K562 (cell line): ENCODE measurements around the gene NEDD9. TPM values are rescaled to one million over a fixed set of nuclear protein-coding genes. Genes with fewer than 3 reads are reported as not detected.

ENCODE experiments used
- ATAC-seq: fragments of 200-7000 bp; cut with Tn5 transposase; 3 replicates; pipeline ENCODE4 v1.9.1; 2020; ENCODE audit warnings: moderate library complexity
- BruUV-seq: library from RNA; stranded (reverse); fragments of 400-500 nt; replicated peaks from 2 replicates; lab custom pipeline; 2021; lab: Mats Ljungman, UMichigan
- CTCF ChIA-PET: fragments of 300-600 bp; formaldehyde crosslinking; extraction: SDS; loops from one replicate; lab custom pipeline; 2021; ENCODE audit warnings: low intra/inter-chr PET ratio; lab: Yijun Ruan, JAX
- POLR2A ChIA-PET: fragments of 300-600, 350-650 bp; sonication (Branson Sonifier 250); formaldehyde crosslinking; extraction: SDS; loops from one replicate; lab custom pipeline; 2021; ENCODE audit warnings: antibody characterized with exemption, inconsistent platforms; lab: Yijun Ruan, JAX
- DNase-seq, 4 experiments: peaks; one replicate each; pipeline versions ENCODE4 v3.0.0 to v3.0.0-alpha.2; 2011 to 2018; ENCODE audit warnings: low spot score in 3 of 4, mixed read lengths in 3 of 4; ENCODE audit errors: extremely low read depth in 1 of 4
- FAIRE-seq: peaks from 2 replicates; lab custom pipeline; 2011; peaks lifted over from hg19 to GRCh38; lab: Jason Lieb, UNC
- H2AFZ ChIP-seq: 2 replicates; pipeline ENCODE4 v1.6.0; 2011; ENCODE audit warnings: low read depth, low read length, control low read depth, inconsistent platforms
- H3K27ac ChIP-seq: fragments of 200-600 bp; 3 replicates; pipeline ENCODE4 v1.8.0; 2011; ENCODE audit warnings: low read depth, mild to moderate bottlenecking, control low read depth, inconsistent platforms, low read length, moderate library complexity, mixed read lengths; ENCODE audit errors: extremely low read depth
- H3K27me3 ChIP-seq, 2 experiments: fragments of 300-600 bp in 1 of 2; 2 replicates in 1 of 2; 3 replicates in 1 of 2; pipeline versions ENCODE4 v1.6.0 to v1.8.0; 2011; ENCODE audit warnings: inconsistent platforms in 2 of 2, low read length in 2 of 2, mild to moderate bottlenecking in 1 of 2, mixed read lengths in 1 of 2, moderate library complexity in 1 of 2; ENCODE audit not compliant: control insufficient read depth in 2 of 2, insufficient read depth in 2 of 2
- H3K36me3 ChIP-seq: fragments of 300-600 bp; 3 replicates; pipeline ENCODE4 v1.8.0; 2011; ENCODE audit warnings: mild to moderate bottlenecking, low read length, inconsistent platforms; ENCODE audit not compliant: control insufficient read depth, insufficient read depth
- H3K4me1 ChIP-seq, 2 experiments: fragments of 200-600 bp in 1 of 2; replicated peaks in 1 of 2; 2 replicates in 1 of 2; 3 replicates in 1 of 2; pipeline versions ENCODE4 v1.5.1 to v1.8.0; 2011; ENCODE audit warnings: inconsistent platforms in 2 of 2, low read length in 2 of 2, mild to moderate bottlenecking in 1 of 2, mixed read lengths in 1 of 2, moderate library complexity in 1 of 2; ENCODE audit not compliant: control insufficient read depth in 2 of 2, insufficient read depth in 2 of 2
- H3K4me2 ChIP-seq: 2 replicates; pipeline ENCODE4 v1.6.1; 2011; ENCODE audit warnings: low read length, control low read depth, inconsistent platforms, mixed read lengths; ENCODE audit not compliant: insufficient read depth
- H3K4me3 ChIP-seq: fragments of 200-600 bp; sonication (generic), shearing (Covaris generic); 2 replicates; pipeline ENCODE4 v1.5.1; 2016; ENCODE audit warnings: control low read depth, inconsistent platforms
- H3K79me2 ChIP-seq: fragments of 200-600 bp; 3 replicates; pipeline ENCODE4 v1.8.0; 2011; ENCODE audit warnings: low read length, inconsistent platforms; ENCODE audit not compliant: control insufficient read depth, insufficient read depth
- H3K9ac ChIP-seq, 2 experiments: 2 replicates each; pipeline versions ENCODE4 v1.6.0 to v1.6.1; 2011; ENCODE audit warnings: low read depth in 2 of 2, low read length in 2 of 2, control low read depth in 1 of 2, inconsistent platforms in 1 of 2, mild to moderate bottlenecking in 1 of 2, mixed read lengths in 1 of 2; ENCODE audit not compliant: insufficient read depth in 1 of 2
- H3K9me1 ChIP-seq: one replicate; pipeline ENCODE4 v1.6.0; 2011; ENCODE audit warnings: inconsistent platforms, mild to moderate bottlenecking, low read length, moderate library complexity; ENCODE audit not compliant: control insufficient read depth, insufficient read depth
- H3K9me3 ChIP-seq: replicated peaks from 2 replicates; pipeline ENCODE4 v1.5.1; 2011; ENCODE audit warnings: low read depth, low read length, inconsistent platforms; ENCODE audit not compliant: control insufficient read depth, insufficient read depth
- H4K20me1 ChIP-seq: replicated peaks from 2 replicates; pipeline ENCODE4 v1.6.1; 2011; ENCODE audit warnings: low read length, inconsistent platforms, mixed read lengths; ENCODE audit not compliant: control insufficient read depth, insufficient read depth
- ETV6 ChIP-seq, 3 experiments: fragments of 150-350 bp in 1 of 3; sonication (generic) in 1 of 3; formaldehyde crosslinking in 1 of 3; IDR thresholded peaks; 2 replicates each; pipeline versions ENCODE4 v1.6.1 to v1.8.0; 2014 to 2022; ENCODE audit warnings: borderline replicate concordance in 2 of 3, low read depth in 2 of 3, antibody characterized with exemption in 1 of 3, low read length in 1 of 3, mild to moderate bottlenecking in 1 of 3, missing genetic modification reagents in 1 of 3
- HDAC2 ChIP-seq: fragments of 450-650 bp; IDR thresholded peaks from 2 replicates; pipeline ENCODE4 v1.6.1; 2016; ENCODE audit warnings: mild to moderate bottlenecking
- KHSRP ChIP-seq: fragments of 450-650 bp; IDR thresholded peaks from 2 replicates; pipeline ENCODE4 v1.6.1; 2017
- MCM2 ChIP-seq: fragments of 450-650 bp; IDR thresholded peaks from 2 replicates; pipeline ENCODE4 v1.6.1; 2017; ENCODE audit warnings: low read depth, mild to moderate bottlenecking
- NR4A1 ChIP-seq, 2 experiments: fragments of 250-450 bp in 1 of 2; fragments of 450-650 bp in 1 of 2; sonication (Bioruptor Pico) in 1 of 2; IDR thresholded peaks; 2 replicates each; pipeline versions ENCODE4 v1.4.0 to v1.6.1; 2016 to 2020; ENCODE audit warnings: mild to moderate bottlenecking in 2 of 2, missing compliant biosample characterization in 1 of 2, missing genetic modification characterization in 1 of 2, moderate library complexity in 1 of 2
- SLC30A9 ChIP-seq: fragments of 250-450 bp; sonication (Bioruptor Pico); IDR thresholded peaks from 2 replicates; pipeline ENCODE4 v1.8.0; 2022; ENCODE audit warnings: mild to moderate bottlenecking, moderate library complexity
- SNIP1 ChIP-seq: fragments of 450-650 bp; IDR thresholded peaks from 2 replicates; pipeline ENCODE4 v1.7.1; 2017; ENCODE audit warnings: low read depth, mild to moderate bottlenecking
- ZHX1 ChIP-seq: fragments of 150-350 bp; conservative IDR thresholded peaks from 2 replicates; pipeline ENCODE4 v1.6.1; 2014; ENCODE audit warnings: low read length
- ZNF431 ChIP-seq: sonication (generic); formaldehyde crosslinking; IDR thresholded peaks from 2 replicates; pipeline ENCODE4 v1.8.0; 2022; ENCODE audit warnings: mild to moderate bottlenecking, missing genetic modification reagents
- WGBS: fragments of 100-300 bp; shearing (Covaris generic); methylation state at CpG from one replicate; pipeline ENCODE4 v1.1.6; 2016; ENCODE audit warnings: low coverage, mixed read lengths; ENCODE audit not compliant: insufficient coverage; ENCODE audit errors: missing lambda C conversion rate; 5-methylcytosine and 5-hydroxymethylcytosine counted together
- in situ Hi-C: fragments of 300-500 bp; cut with MboI; formaldehyde crosslinking; loops from 4 replicates; pipeline ENCODE4 v1.15.0; 2018; ENCODE audit warnings: inconsistent platforms, mixed read lengths
- intact Hi-C: fragments of 100-400 bp; cut with micrococcal nuclease; formaldehyde crosslinking; loops from 2 replicates; pipeline ENCODE4 v1.14.2; 2022
- polyA plus RNA-seq, 8 experiments: library from polyadenylated mRNA; depleted of rRNA in 4 of 8; stranded (reverse) in 5 of 8; unstranded in 3 of 8; fragments of >200 nt; fragmentation: Nextera tagmentation in 2 of 8; fragmentation: Illumina TruSeq in 1 of 8; extraction: Ambion mirVana in 2 of 8; extraction: Trizol in 1 of 8; gene quantifications; 2 replicates each; pipeline versions ENCODE4 v1.2.1 to v1.2.3, GENCODE V29; 2011 to 2014; ENCODE audit warnings: inconsistent platforms in 1 of 8, missing spikeins in 1 of 8
- total RNA-seq, 7 experiments: library from RNA; depleted of rRNA in 6 of 7; stranded (reverse); fragments of >200 nt in 6 of 7; fragmentation: Illumina TruSeq in 2 of 7; extraction: Trizol in 2 of 7; gene quantifications; 2 replicates each; pipeline versions ENCODE4 v1.2.1 to v1.2.3, GENCODE V29; 2011 to 2021; ENCODE audit warnings: low replicate concordance in 1 of 7
- TF ChIP-seq, protein P1 (sequence below): fragments of 150-350 bp; IDR thresholded peaks from 2 replicates; pipeline ENCODE4 v1.6.1; 2014; ENCODE audit warnings: low read depth, mild to moderate bottlenecking, low read length, borderline replicate concordance
- TF ChIP-seq, protein P2 (sequence below), 2 experiments: fragments of 450-650 bp in 1 of 2; sonication (generic) in 1 of 2; formaldehyde crosslinking; conservative IDR thresholded peaks; 2 replicates each; pipeline versions ENCODE4 v1.4.0 to v1.8.1; 2020 to 2022; ENCODE audit warnings: mild to moderate bottlenecking in 1 of 2, missing genetic modification reagents in 1 of 2
- TF ChIP-seq, protein P3 (sequence below): sonication (generic); formaldehyde crosslinking; IDR thresholded peaks from 2 replicates; pipeline ENCODE4 v1.9.0; 2022; ENCODE audit warnings: mild to moderate bottlenecking, missing genetic modification reagents

Gene NEDD9
- total and polyA plus RNA-seq, 9 of the 15 experiments (the other 6 are each of a cell fraction or from before 2014, with no cell fraction given): 0.04 to 0.18 (median 0.15) TPM; not detected in 6

DNA sequence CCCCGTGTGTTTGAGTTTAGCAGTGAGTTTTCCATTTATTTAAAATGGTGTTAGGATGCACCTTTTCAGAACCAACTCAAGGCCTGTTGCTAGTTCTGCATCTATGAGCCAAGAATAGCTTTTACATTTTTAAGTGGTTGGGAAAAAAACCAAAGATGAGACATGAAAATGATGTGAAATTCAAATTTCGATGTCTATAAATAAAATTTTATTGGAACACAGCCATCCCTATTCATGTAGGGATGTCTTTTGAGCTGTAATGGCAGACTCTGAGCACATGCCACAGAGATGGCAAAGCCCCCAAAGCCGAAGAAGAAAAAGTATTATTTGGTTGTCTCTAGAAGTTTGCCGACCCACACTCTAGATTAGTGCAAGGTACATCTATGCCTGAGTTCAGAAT, 5.0 kb upstream of the NEDD9 start (continued):
- TF ChIP-seq ETV6 (IDR thresholded peaks at IDR 0.05; ENCODE audit: borderline replicate concordance in 1 of 2, low read depth in 2 of 2, low read length in 1 of 2) (no peak), ETV6 (CRISPR knock-in tag; IDR thresholded peaks at IDR 0.05; ENCODE audit: borderline replicate concordance) (no peak), ZNF431 (CRISPR knock-in tag) (no peak), SNIP1 (no peak), MCM2 (no peak), NR4A1 (CRISPR knock-in tag; IDR thresholded peaks at IDR 0.05) (no peak), NR4A1 (tag; IDR thresholded peaks at IDR 0.05) (no peak)
- TF ChIP-seq, protein P1, sequence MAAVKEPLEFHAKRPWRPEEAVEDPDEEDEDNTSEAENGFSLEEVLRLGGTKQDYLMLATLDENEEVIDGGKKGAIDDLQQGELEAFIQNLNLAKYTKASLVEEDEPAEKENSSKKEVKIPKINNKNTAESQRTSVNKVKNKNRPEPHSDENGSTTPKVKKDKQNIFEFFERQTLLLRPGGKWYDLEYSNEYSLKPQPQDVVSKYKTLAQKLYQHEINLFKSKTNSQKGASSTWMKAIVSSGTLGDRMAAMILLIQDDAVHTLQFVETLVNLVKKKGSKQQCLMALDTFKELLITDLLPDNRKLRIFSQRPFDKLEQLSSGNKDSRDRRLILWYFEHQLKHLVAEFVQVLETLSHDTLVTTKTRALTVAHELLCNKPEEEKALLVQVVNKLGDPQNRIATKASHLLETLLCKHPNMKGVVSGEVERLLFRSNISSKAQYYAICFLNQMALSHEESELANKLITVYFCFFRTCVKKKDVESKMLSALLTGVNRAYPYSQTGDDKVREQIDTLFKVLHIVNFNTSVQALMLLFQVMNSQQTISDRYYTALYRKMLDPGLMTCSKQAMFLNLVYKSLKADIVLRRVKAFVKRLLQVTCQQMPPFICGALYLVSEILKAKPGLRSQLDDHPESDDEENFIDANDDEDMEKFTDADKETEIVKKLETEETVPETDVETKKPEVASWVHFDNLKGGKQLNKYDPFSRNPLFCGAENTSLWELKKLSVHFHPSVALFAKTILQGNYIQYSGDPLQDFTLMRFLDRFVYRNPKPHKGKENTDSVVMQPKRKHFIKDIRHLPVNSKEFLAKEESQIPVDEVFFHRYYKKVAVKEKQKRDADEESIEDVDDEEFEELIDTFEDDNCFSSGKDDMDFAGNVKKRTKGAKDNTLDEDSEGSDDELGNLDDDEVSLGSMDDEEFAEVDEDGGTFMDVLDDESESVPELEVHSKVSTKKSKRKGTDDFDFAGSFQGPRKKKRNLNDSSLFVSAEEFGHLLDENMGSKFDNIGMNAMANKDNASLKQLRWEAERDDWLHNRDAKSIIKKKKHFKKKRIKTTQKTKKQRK: no peak

DNA sequence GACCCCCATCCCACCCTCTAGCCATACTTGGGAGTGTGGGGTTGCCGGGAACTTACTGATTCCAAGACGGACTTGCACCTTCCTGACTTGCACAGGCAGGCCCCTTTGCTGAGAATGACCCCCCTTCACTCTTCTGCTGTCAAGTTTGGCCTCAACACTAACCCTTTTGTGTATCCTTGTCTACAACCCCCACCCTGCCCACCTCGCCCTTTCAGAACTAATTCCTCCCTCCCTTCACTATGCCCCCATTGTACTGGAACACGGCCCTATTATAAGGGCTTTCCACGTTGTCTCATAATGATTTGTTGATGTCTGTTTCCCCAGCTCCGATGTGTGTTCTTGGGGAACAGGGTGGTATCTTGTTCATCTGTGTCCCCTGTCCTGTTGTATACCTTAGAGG, 4.4 kb upstream of the NEDD9 start:
- ChIA-PET POLR2A (interaction anchor here (0.7 kb wide), 1 partner anchor 238 kb away, joined by 3 read pairs; no protein-coding TSS in a partner anchor), CTCF (no interaction called here)
- Histone ChIP-seq H2AFZ (no peak overlapping the region), H3K36me3 (no peaks in the 10 kb centered on the region), H3K9ac (no peak overlapping the region), H3K79me2 (no peaks in the 10 kb centered on the region), H3K27ac (no peak overlapping the region), H3K4me3 (no peak overlapping the region), H3K4me2 (no peak overlapping the region), H3K9me1 (no peaks in the 10 kb centered on the region), H4K20me1 (no peaks in the 10 kb centered on the region), H3K27me3 (peaks cover 14 to 42% of the 10 kb centered on the region in 2 experiments; a peak in 4 of 5 replicates), H3K4me1 (peaks cover 3 to 8% of the 10 kb centered on the region in 2 experiments; a peak in 3 of 5 replicates), H3K9me3 (no peaks in the 10 kb centered on the region)
- no peak for FAIRE-seq
- no TSS peak for BruUV-seq
- intact Hi-C loops (no loop called here), in situ Hi-C loops (no loop called here)
- TF ChIP-seq, protein P2, sequence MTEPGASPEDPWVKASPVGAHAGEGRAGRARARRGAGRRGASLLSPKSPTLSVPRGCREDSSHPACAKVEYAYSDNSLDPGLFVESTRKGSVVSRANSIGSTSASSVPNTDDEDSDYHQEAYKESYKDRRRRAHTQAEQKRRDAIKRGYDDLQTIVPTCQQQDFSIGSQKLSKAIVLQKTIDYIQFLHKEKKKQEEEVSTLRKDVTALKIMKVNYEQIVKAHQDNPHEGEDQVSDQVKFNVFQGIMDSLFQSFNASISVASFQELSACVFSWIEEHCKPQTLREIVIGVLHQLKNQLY (CRISPR knock-in tag; conservative IDR thresholded peaks at IDR 0.05): no peak
- TF ChIP-seq HDAC2 (no peak), ZHX1 (no peak), KHSRP (no peak), SLC30A9 (CRISPR knock-in tag) (no peak)
- TF ChIP-seq, protein P3, sequence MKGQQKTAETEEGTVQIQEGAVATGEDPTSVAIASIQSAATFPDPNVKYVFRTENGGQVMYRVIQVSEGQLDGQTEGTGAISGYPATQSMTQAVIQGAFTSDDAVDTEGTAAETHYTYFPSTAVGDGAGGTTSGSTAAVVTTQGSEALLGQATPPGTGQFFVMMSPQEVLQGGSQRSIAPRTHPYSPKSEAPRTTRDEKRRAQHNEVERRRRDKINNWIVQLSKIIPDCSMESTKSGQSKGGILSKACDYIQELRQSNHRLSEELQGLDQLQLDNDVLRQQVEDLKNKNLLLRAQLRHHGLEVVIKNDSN (CRISPR knock-in tag): no peak
- no peak for DNase-seq
- WGBS: 0% methylated on average over 6 of the region's 6 CpGs
- ATAC-seq: no peak
